ENCODE measurements around the gene ZCCHC14. TPM values are rescaled to one million over a fixed set of nuclear protein-coding genes. Genes with fewer than 3 reads are reported as not detected.
A peak's percentile ranks its signal among the peaks of the same experiment; 100 is the strongest.

ZCCHC14 gene
- total and polyA plus RNA-seq, 2 of the 13 experiments (the other 11 are each of a cell fraction or from before 2014, with no cell fraction given) = 12.4 to 12.5 TPM

DNA sequence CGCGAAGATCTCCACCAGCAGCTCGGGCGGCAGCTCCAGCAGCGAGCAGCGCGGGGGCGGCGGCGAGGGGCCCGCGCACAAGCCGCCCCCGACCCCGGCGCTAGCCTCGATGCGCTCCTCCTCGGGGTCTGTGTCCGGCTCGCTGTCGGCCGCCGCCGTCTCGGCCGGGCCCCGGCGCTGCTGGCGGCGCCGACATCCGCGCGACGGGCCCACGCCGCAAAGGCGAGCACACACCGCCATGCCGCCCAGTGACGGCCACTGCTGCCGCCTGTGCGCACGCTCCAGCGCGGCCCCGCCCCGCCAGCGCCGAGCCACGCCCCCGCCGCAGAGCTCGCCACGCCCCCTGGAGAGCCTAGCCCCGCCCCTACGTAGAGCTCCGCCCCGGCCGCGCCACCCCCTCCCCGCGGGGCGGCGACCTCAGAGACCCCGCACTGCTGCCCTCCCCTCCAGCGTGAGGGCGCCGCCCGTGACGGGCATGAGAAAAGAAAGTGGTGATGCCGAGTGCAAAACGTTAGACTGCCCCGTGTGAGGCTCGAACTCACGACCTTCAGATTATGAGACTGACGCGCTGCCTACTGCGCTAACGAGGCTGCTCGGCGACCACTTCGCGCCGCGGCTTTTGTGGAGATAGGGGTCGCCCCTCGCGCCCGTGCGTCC is 109.2 kb downstream of the ZCCHC14 start, which contains the start of gene FBXO31 (continued):
- TF ChIP-seq GPBP1L1 (CRISPR knock-in tag; IDR thresholded peaks at IDR 0.05) (no peak), ZFP36 (IDR thresholded peaks at IDR 0.05; ENCODE audit: borderline replicate concordance, low read depth, low read length, partially characterized antibody) (peak; percentile 55), ZBTB14 (CRISPR knock-in tag; IDR thresholded peaks at IDR 0.05) (peak; percentile 44; the same call in 1 of the 2 replicates), KLF15 (CRISPR knock-in tag; IDR thresholded peaks at IDR 0.05; ENCODE audit: borderline replicate concordance) (peak; percentile 81; the same call in 1 of the 2 replicates), ZNF570 (CRISPR knock-in tag; IDR thresholded peaks at IDR 0.05; ENCODE audit: borderline replicate concordance) (no peak), ZNF205 (CRISPR knock-in tag; IDR thresholded peaks at IDR 0.05) (peak; percentile 94), ZNF264 (CRISPR knock-in tag; IDR thresholded peaks at IDR 0.05) (peak; percentile 91), SMAD3 (CRISPR knock-in tag; IDR thresholded peaks at IDR 0.05) (peak; percentile 78; the same call in 1 of the 2 replicates), GABPA (IDR thresholded peaks at IDR 0.05; ENCODE audit: low read depth, low read length) (no peak), GABPA (CRISPR knock-in tag; IDR thresholded peaks at IDR 0.05; ENCODE audit: low read depth) (peak; percentile 76), FOXK1 (CRISPR knock-in tag; IDR thresholded peaks at IDR 0.05; ENCODE audit: borderline replicate concordance, low read depth) (peak; percentile 89; the same call in 1 of the 2 replicates), MTF2 (CRISPR knock-in tag; IDR thresholded peaks at IDR 0.05; ENCODE audit: borderline replicate concordance) (no peak), FOXJ3 (CRISPR knock-in tag; IDR thresholded peaks at IDR 0.05; ENCODE audit: borderline replicate concordance) (no peak), BATF2 (CRISPR knock-in tag; IDR thresholded peaks at IDR 0.05) (no peak), ATF7-NPFF (CRISPR knock-in tag; IDR thresholded peaks at IDR 0.05; ENCODE audit: low read depth) (peak; percentile 78; the same call in 1 of the 2 replicates), ZNF10 (CRISPR knock-in tag; IDR thresholded peaks at IDR 0.05; ENCODE audit: borderline replicate concordance, low read depth) (no peak), KMT2A (CRISPR knock-in tag; IDR thresholded peaks at IDR 0.05) (peak; percentile 82), ZNF296 (CRISPR knock-in tag; conservative IDR thresholded peaks at IDR 0.05) (no peak), SUZ12 (IDR thresholded peaks at IDR 0.05; ENCODE audit: low read depth, low read length) (no peak), GTF2F1 (IDR thresholded peaks at IDR 0.05; ENCODE audit: low read length) (peak; percentile 19; the same call in 1 of the 2 replicates), ZMYM4 (CRISPR knock-in tag; IDR thresholded peaks at IDR 0.05) (peak; percentile 88), ZNF546 (CRISPR knock-in tag; conservative IDR thresholded peaks at IDR 0.05) (no peak; the same call in 1 of the 2 replicates), ZNF841 (CRISPR knock-in tag; IDR thresholded peaks at IDR 0.05; ENCODE audit: borderline replicate concordance) (peak; percentile 75; the same call in 1 of the 2 replicates), SALL1 (CRISPR knock-in tag; IDR thresholded peaks at IDR 0.05) (peak; percentile 95), ZNF563 (CRISPR knock-in tag; IDR thresholded peaks at IDR 0.05) (peak; percentile 33; the same call in 1 of the 2 replicates), HNRNPUL1 (IDR thresholded peaks at IDR 0.05; ENCODE audit: low read depth, low read length) (no peak), MEIS2 (CRISPR knock-in tag; IDR thresholded peaks at IDR 0.05) (peak; percentile 49; the same call in 1 of the 2 replicates)
- TF ChIP-seq, protein P1, sequence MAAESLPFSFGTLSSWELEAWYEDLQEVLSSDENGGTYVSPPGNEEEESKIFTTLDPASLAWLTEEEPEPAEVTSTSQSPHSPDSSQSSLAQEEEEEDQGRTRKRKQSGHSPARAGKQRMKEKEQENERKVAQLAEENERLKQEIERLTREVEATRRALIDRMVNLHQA (CRISPR knock-in tag; IDR thresholded peaks at IDR 0.05) = no peak

All from HepG2 (cell line).